ENCODE measurements around the gene FGGY.

- no peak for TF ChIP-seq ZNF274 (IDR thresholded peaks at IDR 0.05; ENCODE audit: low read depth, low read length)
- no peak for TF ChIP-seq YY1 (IDR thresholded peaks at IDR 0.05; ENCODE audit: insufficient read depth, insufficient read length)
- no peak for TF ChIP-seq SUZ12 (IDR thresholded peaks at IDR 0.05; ENCODE audit: extremely low read depth, insufficient read depth, insufficient read length)
These were observed 247.9 kb downstream of the FGGY start for GRCh38 chr1:59544615-59545293.

All from NT2/D1 (cell line).